ENCODE data around the gene RRP8.

The RRP8 gene

GRCh38 chr11:6616596-6617250 lies 13.3 kb upstream of the RRP8 start:
- no peak for DNase-seq

- DNase-seq = no peak
These were observed 12.6 kb upstream of the RRP8 start for GRCh38 chr11:6615882-6616585.

DNA sequence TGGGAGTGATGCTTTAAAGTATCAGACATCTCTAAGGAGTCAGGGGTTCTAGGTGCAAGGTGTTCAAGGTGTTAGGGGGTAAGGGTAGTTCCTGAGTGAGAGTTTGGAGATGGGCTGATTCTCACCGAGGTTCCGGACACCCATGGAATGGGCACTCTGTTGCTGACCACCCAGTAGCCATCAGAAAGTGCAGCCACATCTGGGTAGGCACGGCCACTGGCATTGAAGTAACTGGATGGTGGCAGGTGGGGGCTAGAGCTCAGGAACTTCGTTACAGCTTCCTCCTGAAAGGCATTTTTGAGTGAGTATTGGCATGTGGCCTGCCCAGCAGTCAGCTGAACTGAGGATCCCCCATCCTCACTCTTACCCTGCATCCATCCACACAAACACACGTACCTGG lies 11.6 kb upstream of the RRP8 start:
- no peak for DNase-seq

GRCh38 chr11:6614446-6614845 lies 11.0 kb upstream of the RRP8 start:
- DNase-seq = no peak

DNA sequence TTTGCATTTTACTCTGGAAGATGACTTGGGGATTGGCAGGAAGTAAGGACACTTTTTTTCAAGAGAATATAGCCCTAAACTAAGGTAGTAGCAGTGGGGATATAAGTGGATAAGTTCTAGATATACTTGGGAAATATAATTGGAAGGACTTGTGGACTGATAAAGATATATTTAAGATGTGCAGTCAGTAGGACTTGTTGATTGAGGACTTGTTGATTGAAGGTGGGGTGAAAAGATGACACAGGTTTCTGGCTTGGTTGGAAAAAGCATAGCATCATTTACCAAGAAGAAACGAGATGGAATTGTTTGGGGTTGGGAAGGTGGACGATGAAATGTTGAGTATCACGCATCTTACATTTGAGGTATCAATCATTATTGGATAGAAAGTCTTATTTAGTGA lies 10.1 kb upstream of the RRP8 start:
- no peak for DNase-seq

DNA sequence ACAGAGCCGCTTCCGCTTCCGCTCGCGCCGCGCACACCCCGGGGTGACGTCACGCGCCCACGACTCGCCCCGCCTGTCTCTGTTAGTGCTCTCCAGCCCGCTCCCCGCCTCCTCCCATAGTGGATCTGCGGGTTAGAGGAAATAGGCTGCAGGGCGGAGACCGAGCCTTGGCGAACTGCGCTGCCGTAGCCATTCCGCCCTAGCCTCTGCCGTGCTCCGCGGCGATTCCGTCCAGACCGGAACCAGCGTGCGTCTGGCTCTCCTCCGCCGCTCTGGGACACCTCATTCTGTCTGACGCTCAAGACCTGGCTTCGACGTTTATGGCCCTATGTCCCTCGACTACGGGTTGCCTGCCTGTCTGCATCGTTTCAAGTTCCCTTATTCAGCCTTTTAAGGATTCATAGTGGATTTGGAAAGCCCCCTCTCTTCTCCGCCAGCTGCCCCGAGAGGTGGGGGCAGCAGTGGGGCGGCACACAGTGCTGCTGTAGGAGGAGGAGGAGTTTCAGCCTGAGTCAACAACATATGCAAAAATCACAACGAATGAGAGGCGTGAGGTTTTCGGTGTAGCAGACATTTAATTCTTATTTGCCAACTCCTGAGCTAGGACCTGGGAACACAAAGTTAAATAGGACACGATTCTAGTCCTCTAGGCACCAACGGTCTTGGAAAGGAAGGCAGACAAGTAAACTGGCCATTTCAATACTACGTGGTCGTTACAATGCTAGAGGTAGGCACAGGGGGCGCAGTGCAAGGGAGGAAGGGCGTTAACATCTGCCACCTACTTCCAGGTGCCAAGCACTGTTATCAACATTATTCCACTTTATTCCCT lies 9.0 kb upstream of the RRP8 start, which contains the start of gene TAF10:
Gene TAF10, minus strand, starts transcription at position 4 of the 829 bp plus-strand sequence. CDS start 27 bp downstream, outside the sequence.
- peak; percentile 95 for DNase-seq

DNA sequence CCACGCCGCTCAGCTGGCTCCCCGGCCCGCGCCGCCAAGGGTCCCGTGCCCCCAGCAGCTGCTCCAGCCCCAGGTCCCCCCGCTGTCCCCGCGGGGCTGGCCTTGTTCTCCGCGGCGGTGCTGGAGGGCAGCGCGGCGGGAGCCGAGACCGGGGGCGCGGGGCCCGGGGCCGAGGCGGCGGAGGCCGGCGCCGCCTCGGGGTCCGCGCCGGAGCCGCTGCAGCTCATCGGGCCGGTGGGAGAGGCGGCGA lies 8.5 kb upstream of the RRP8 start:
- DNase-seq = no peak

GRCh38 chr11:6611092-6611962 lies 7.9 kb upstream of the RRP8 start:
- peak; percentile 45 for DNase-seq

DNA sequence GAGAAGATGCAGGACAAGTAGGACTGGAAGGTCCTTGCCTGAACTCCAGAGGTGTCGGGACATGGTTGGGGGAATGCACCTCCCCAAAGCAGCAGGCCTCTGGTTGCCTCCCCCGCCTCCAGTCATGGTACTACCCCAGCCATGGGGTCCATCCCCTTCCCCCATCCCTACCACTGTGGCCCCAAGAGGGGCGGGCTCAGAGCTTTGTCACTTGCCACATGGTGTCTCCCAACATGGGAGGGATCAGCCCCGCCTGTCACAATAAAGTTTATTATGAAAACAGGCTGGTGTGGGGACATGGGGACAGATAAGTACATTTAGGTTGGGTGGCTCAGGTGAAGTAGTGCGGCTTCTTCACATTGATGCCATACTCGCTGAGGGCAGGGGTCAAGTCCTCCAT lies 7.2 kb upstream of the RRP8 start:
- DNase-seq = no peak

- DNase-seq = no peak
These were observed 6.1 kb upstream of the RRP8 start for GRCh38 chr11:6609502-6610015.

GRCh38 chr11:6608726-6609501 lies 5.5 kb upstream of the RRP8 start:
- no peak for DNase-seq

GRCh38 chr11:6608011-6608410 lies 4.6 kb upstream of the RRP8 start:
- DNase-seq = no peak

- DNase-seq = no peak
These were observed 3.9 kb upstream of the RRP8 start for GRCh38 chr11:6607190-6607795.

DNA sequence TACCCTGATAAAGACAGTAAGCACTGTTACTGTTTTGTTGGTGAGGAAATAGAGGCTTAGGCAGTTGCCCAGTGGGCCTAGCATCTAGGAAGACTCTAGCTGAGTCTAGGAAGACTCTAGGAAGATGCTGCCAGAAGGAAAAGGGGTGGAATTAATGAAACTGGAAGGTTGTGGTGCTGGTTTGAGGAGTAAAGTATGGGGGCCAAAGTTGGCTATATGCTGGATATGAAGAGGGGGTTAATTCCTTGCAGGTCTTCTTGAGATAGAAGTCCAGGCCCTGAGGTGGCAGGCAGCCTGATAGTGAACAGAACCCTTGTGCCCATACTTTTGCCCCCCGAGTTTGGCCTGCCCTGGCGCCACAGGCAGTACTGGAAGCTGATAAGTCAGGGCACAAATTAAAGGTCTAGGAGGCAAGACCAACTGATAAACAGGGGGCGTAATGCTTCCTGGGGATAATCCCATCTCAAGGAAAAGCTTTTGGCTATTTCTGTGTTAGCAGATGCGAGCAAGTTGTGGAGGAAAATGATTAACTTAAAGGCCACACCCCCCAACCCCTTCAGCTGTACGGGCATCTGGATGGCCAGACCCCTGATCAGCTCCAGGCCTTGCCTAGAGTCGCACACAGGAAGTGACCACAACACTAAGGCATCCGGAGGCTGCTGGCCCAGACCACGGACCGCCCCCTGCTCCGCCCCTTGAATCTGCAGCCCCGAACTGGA lies 3.2 kb upstream of the RRP8 start:
- DNase-seq = peak; percentile 80

GRCh38 chr11:6604790-6605189 lies 1.4 kb upstream of the RRP8 start:
- DNase-seq = no peak

GRCh38 chr11:6604081-6604626 lies 738 bp upstream of the RRP8 start:
- peak; percentile 78 for DNase-seq

DNA sequence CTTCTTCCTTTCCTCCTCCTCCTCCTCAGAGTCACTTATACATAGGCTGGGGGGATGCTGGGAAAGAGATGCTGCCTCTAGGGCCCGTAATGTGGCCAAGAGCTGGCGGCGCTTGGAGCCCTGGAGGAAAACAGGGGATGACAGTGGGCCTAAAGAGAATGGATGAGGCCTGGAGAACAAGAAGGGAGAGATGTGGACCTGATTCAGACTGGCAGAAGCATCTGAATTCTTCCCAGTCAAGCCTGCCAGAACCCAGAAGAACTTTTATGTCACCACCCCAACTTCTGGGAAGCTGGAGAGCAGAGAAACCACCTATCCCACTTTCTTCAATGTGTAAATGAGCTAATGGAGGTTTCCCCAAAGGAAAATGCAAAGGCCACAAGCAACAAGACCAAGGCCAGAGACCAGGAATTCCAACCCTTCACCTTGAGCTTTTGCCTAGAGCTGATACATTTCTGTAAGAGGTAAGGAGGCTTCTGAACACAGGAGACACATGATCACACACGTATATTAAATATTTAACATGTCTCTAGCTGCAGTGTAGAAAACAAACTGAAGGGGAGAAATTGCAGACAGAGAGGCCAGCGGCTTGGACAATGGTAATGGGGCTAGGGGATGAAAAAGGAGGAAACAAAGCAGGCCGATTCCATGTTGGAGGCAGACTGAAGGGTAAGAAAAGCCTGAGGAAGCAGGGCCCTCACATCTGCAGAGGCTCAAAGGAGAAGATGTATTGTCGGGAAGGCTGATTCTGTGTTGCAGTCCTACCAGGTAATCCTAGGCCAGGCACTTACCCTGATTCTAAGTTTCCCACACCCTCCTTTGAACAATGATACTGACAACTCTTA lies 1.1 kb downstream of the RRP8 start:
- DNase-seq = no peak

DNA sequence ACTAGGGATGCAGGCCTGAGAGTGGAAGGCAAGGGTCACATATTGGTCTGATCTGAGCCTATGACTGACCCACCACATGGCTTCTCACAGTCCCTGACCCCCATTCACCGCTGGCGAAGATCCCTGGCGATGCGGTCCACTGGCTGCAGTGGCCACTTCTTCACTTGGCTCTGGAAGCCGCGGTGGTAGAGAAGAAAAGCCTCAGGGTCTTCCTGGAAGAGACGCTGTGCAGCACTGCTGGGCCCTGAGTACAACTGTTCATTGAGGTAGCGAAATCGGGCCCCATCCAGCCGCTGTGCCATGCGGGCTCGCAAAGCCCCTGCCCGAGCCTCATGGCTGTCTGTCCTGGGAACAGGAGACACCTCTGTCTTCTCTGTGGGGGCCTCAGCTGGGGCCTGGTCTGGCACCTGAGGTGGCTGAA lies 2.4 kb downstream of the RRP8 start:
- no peak for DNase-seq

DNA sequence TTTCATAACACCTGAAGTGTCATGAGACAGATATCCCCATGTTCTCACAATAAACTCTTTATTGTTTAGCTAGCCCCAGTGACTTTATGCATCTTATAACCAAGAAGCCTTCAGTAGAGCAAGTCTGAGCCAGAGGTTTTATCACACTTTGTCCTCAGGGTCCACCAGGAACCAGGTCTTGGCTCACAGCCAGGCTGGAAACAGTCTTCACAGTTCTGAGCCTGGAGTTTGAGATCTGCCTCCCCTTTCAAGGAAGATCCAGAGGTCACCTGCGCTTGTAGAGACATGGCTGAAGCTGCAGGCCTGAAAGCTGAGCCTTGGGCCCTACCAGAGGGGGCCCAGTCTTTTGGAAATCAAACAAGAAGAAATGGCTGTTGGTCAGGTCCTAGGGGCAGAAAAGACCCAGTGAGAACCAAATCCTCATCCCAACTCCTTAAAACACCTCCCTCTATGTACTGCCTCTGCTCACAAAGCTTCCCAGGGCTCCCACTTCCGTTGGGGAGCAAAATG lies 3.5 kb downstream of the RRP8 start:
- no peak for DNase-seq

All from retina (tissue), 1 donor.